HCT116 (cell line): Measurements from ENCODE around the gene MYO5C. TPM values are rescaled to one million over a fixed set of nuclear protein-coding genes. Genes with fewer than 3 reads are reported as not detected.

Source experiments
- ATAC-seq: fragments of 200-7000 bp; cut with Tn5 transposase; 2 replicates; pipeline ENCODE4 v1.9.1; 2020; ENCODE audit warnings: mild to moderate bottlenecking, moderate library complexity
- BruUV-seq: library from RNA; stranded (reverse); fragments of 400-500 nt; replicated peaks from 2 replicates; lab custom pipeline; 2021; lab: Mats Ljungman, UMichigan
- CTCF ChIA-PET: fragments of 300-600 bp; sonication (Branson Sonifier 250); formaldehyde crosslinking; loops from one replicate; lab custom pipeline; 2021; ENCODE audit warnings: antibody characterized with exemption; lab: Charles Lee
- POLR2A ChIA-PET: fragments of 300-600, 350-600 bp; sonication (Branson Sonifier 250); formaldehyde crosslinking; loops from one replicate; lab custom pipeline; 2021; ENCODE audit warnings: antibody characterized with exemption; lab: Charles Lee
- RAD21 ChIA-PET, 2 experiments: fragments of 300-600 bp; sonication (Branson Sonifier 250); formaldehyde crosslinking; loops; one replicate each; lab custom pipeline; 2023; ENCODE audit warnings: low total read pairs in 2 of 2; ENCODE audit not compliant: uncharacterized antibody in 2 of 2, unreplicated experiment in 2 of 2, low non-redundant PET in 1 of 2; lab: Charles Lee
- DNase-seq: peaks from one replicate; pipeline ENCODE4 v3.0.0-alpha.2; 2010; ENCODE audit warnings: low read depth, low spot score
- H2AFZ ChIP-seq: fragments of 200-600 bp; shearing (Covaris generic), sonication (generic); 2 replicates; pipeline ENCODE4 v1.6.1; 2017; ENCODE audit warnings: low read depth, mixed run types, mixed read lengths, antibody characterized with exemption, low read length; ENCODE audit not compliant: poor library complexity, severe bottlenecking
- H3K27ac ChIP-seq: 2 replicates; pipeline ENCODE4 v1.5.1; 2012; ENCODE audit warnings: low read depth, low read length
- H3K27me3 ChIP-seq: fragments of 200-600 bp; sonication (generic); 2 replicates; pipeline ENCODE4 v1.6.1; 2016; ENCODE audit warnings: mixed run types, low read length, mixed read lengths; ENCODE audit not compliant: insufficient read depth
- H3K36me3 ChIP-seq, 2 experiments: fragments of 200-500 bp in 1 of 2; fragments of 200-600 bp in 1 of 2; sonication (Bioruptor generic) in 1 of 2; sonication (generic) in 1 of 2; 2 replicates each; pipeline versions ENCODE4 v1.5.1 to v1.6.1; 2014 to 2016; ENCODE audit warnings: low read length in 2 of 2, inconsistent platforms in 1 of 2, mixed read lengths in 1 of 2, mixed run types in 1 of 2; ENCODE audit not compliant: insufficient read depth in 2 of 2, control insufficient read depth in 1 of 2
- H3K4me1 ChIP-seq, 2 experiments: fragments of 200-600 bp in 1 of 2; sonication (generic) in 1 of 2; 2 replicates each; pipeline versions ENCODE4 v1.5.1 to v1.6.1; 2012 to 2017; ENCODE audit warnings: low read length in 2 of 2, inconsistent platforms in 1 of 2, mild to moderate bottlenecking in 1 of 2, mixed read lengths in 1 of 2, mixed run types in 1 of 2, moderate library complexity in 1 of 2; ENCODE audit not compliant: insufficient read depth in 2 of 2, control insufficient read depth in 1 of 2
- H3K4me2 ChIP-seq: fragments of 200-600 bp; sonication (generic); 2 replicates; pipeline ENCODE4 v1.6.1; 2017; ENCODE audit warnings: mixed run types, low read length, mixed read lengths
- H3K4me3 ChIP-seq, 2 experiments: fragments of 200-600 bp in 1 of 2; sonication (generic) in 1 of 2; replicated peaks in 1 of 2; 2 replicates each; pipeline ENCODE4 v1.5.1; 2011 to 2016; ENCODE audit warnings: low read length in 2 of 2, control low read depth in 1 of 2, low read depth in 1 of 2, mild to moderate bottlenecking in 1 of 2, mixed read lengths in 1 of 2, mixed run types in 1 of 2
- H3K79me2 ChIP-seq: fragments of 200-600 bp; sonication (generic); 2 replicates; pipeline ENCODE4 v1.6.1; 2017; ENCODE audit warnings: mild to moderate bottlenecking, mixed run types, low read length, moderate library complexity, mixed read lengths; ENCODE audit not compliant: insufficient read depth
- H3K9ac ChIP-seq: fragments of 200-600 bp; sonication (generic); 2 replicates; pipeline ENCODE4 v1.6.1; 2016; ENCODE audit warnings: low read length, mixed read lengths
- H3K9me2 ChIP-seq: fragments of 200-600 bp; sonication (generic), shearing (Covaris generic); 2 replicates; pipeline ENCODE4 v1.6.1; 2017; ENCODE audit warnings: mixed run types, mild to moderate bottlenecking, moderate library complexity; ENCODE audit not compliant: insufficient read depth
- H3K9me3 ChIP-seq, 2 experiments: fragments of 200-500 bp in 1 of 2; fragments of 200-600 bp in 1 of 2; sonication (Bioruptor generic) in 1 of 2; sonication (generic) in 1 of 2; 2 replicates each; pipeline ENCODE4 v1.6.1; 2014 to 2017; ENCODE audit warnings: low read length in 2 of 2, mixed read lengths in 2 of 2, inconsistent platforms in 1 of 2, low read depth in 1 of 2, mild to moderate bottlenecking in 1 of 2, mixed run types in 1 of 2, moderate library complexity in 1 of 2; ENCODE audit not compliant: control insufficient read depth in 1 of 2, insufficient read depth in 1 of 2
- H4K20me1 ChIP-seq: fragments of 200-600 bp; sonication (generic), shearing (Covaris generic); 2 replicates; pipeline ENCODE4 v1.6.1; 2017; ENCODE audit warnings: mixed run types, mild to moderate bottlenecking, moderate library complexity; ENCODE audit not compliant: insufficient read depth
- CBX3 ChIP-seq: IDR thresholded peaks from 2 replicates; pipeline ENCODE4 v1.6.1; 2012; ENCODE audit warnings: low read depth
- CEBPB ChIP-seq: IDR thresholded peaks from 2 replicates; pipeline ENCODE4 v1.6.1; 2012; ENCODE audit warnings: low read depth
- CTCF ChIP-seq, 3 experiments: fragments of 200-600 bp in 1 of 3; sonication (generic) in 1 of 3; IDR thresholded peaks in 2 of 3; conservative IDR thresholded peaks in 1 of 3; 2 replicates each; pipeline ENCODE4 v1.5.1; 2012 to 2017; ENCODE audit warnings: low read depth in 2 of 3, low read length in 2 of 3, antibody characterized with exemption in 1 of 3, borderline replicate concordance in 1 of 3, control low read depth in 1 of 3, mild to moderate bottlenecking in 1 of 3, mixed read lengths in 1 of 3, mixed run types in 1 of 3, moderate library complexity in 1 of 3; ENCODE audit not compliant: insufficient read depth in 1 of 3
- EGR1 ChIP-seq: IDR thresholded peaks from 2 replicates; pipeline ENCODE4 v1.6.1; 2012; ENCODE audit warnings: low read depth
- TCF7L2 ChIP-seq: IDR thresholded peaks from 2 replicates; pipeline ENCODE4 v1.7.0; 2011; ENCODE audit warnings: borderline replicate concordance, inconsistent platforms; ENCODE audit not compliant: insufficient read depth, insufficient read length; ENCODE audit errors: extremely low read depth
- ZFX ChIP-seq: fragments of 450-650 bp; IDR thresholded peaks from 2 replicates; pipeline ENCODE4 v1.6.1; 2017
- intact Hi-C: fragments of 100-400 bp; cut with micrococcal nuclease; formaldehyde crosslinking; loops from 2 replicates; pipeline ENCODE4 v1.10.0; 2022
- total RNA-seq: library from RNA; stranded (reverse); gene quantifications from one replicate; pipeline ENCODE4 v1.2.1, GENCODE V29; 2021; ENCODE audit not compliant: unreplicated experiment
- TF ChIP-seq, protein P1 (sequence below): IDR thresholded peaks from 2 replicates; pipeline ENCODE4 v1.6.1; 2011; ENCODE audit warnings: mild to moderate bottlenecking, low read length, moderate library complexity; ENCODE audit not compliant: insufficient replicate concordance; ENCODE audit errors: extremely low read depth

The MYO5C gene
- total RNA-seq, 1 experiment from 2014 or later: 34.0 TPM

DNA sequence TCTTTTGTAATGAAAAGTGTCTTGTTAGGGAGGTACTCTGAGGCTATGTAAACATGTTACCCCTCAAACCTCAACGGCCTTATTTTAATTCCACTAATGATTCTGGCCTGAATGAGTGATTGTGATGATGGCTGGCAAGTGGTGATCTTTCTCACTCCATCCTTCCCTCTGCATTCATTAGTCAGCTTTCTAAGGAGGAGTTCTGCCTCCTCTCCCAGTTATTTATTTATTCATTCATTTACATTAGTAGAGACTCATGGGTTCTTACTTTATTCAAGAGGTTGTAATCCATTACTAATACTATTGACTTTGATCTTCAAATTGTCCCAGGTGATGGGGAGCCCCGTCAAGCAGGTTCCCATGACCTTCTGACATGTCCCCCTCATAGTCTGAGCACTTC, 139.7 kb downstream of the MYO5C start (continued):
- TF ChIP-seq, protein P1, sequence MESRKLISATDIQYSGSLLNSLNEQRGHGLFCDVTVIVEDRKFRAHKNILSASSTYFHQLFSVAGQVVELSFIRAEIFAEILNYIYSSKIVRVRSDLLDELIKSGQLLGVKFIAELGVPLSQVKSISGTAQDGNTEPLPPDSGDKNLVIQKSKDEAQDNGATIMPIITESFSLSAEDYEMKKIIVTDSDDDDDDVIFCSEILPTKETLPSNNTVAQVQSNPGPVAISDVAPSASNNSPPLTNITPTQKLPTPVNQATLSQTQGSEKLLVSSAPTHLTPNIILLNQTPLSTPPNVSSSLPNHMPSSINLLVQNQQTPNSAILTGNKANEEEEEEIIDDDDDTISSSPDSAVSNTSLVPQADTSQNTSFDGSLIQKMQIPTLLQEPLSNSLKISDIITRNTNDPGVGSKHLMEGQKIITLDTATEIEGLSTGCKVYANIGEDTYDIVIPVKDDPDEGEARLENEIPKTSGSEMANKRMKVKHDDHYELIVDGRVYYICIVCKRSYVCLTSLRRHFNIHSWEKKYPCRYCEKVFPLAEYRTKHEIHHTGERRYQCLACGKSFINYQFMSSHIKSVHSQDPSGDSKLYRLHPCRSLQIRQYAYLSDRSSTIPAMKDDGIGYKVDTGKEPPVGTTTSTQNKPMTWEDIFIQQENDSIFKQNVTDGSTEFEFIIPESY: no peak
- TF ChIP-seq CBX3: no peak

- RAD21 ChIA-PET: no interaction called here
Observed at GRCh38 chr15:52154896-52155865, 140.4 kb downstream of the MYO5C start.

More at GRCh38 chr15:52154896-52155865, 140.4 kb downstream of the MYO5C start:
- CTCF ChIA-PET: interaction anchor here (0.7 kb wide), 1 partner anchor 16 kb away, joined by 3 read pairs; no protein-coding TSS in a partner anchor
- TF ChIP-seq EGR1 (no peak), CEBPB (no peak), ZFX (no peak), TCF7L2 (no peak), CTCF (IDR thresholded peaks at IDR 0.05 in 2 of 3, conservative IDR thresholded peaks at IDR 0.05 in 1 of 3; ENCODE audit: borderline replicate concordance in 1 of 3, insufficient read depth in 1 of 3, low read depth in 2 of 3, low read length in 2 of 3) (0 out of 6 replicates have a peak, but pooled peaks of 1 of the 3 experiments have one; percentile 1)
- TF ChIP-seq, protein P1: no peak
- TF ChIP-seq, all 23 proteins: peak for 1
- H3K4me3 ChIP-seq: no peak overlapping the region
- H3K9me3 ChIP-seq: no peaks in the 10 kb centered on the region
- no peaks in the 10 kb centered on the region for H3K27me3 ChIP-seq
- no peaks in the 10 kb centered on the region for H3K79me2 ChIP-seq
- POLR2A ChIA-PET: no interaction called here
- H3K36me3 ChIP-seq: no peaks in the 10 kb centered on the region
- no TSS peak for BruUV-seq
- H3K4me1 ChIP-seq: no peaks in the 10 kb centered on the region
- intact Hi-C loops: no loop called here
- no peaks in the 10 kb centered on the region for H4K20me1 ChIP-seq
- no peak overlapping the region for H2AFZ ChIP-seq
- H3K27ac ChIP-seq: no peak overlapping the region
- no peak for ATAC-seq
- no peak overlapping the region for H3K4me2 ChIP-seq
- H3K9me2 ChIP-seq: no peaks in the 10 kb centered on the region
- DNase-seq: no peak
- no peak overlapping the region for H3K9ac ChIP-seq
